Dermis microvascular lymphatic vessel endothelial cell (primary cell): ENCODE results near the gene HMGA1. TPM values are rescaled to one million over a fixed set of nuclear protein-coding genes. Genes with fewer than 3 reads are reported as not detected.

Experiments
- DNase-seq, 2 donors: peaks; one replicate each; pipeline versions ENCODE4 v3.0.0 to v3.0.0-alpha.2; 2010; ENCODE audit warnings: low read depth in 2 of 2
- total RNA-seq: library from RNA; depleted of rRNA; stranded (reverse); fragments of >200 nt; gene quantifications from 2 replicates; pipeline ENCODE4 v1.2.1, GENCODE V29; 2014

Gene HMGA1
- 45.8 and 82.8 TPM in 2 replicates for total RNA-seq

- peak; percentile 56 to 91 for DNase-seq
These were observed at the start of gene HMGA1 for GRCh38 chr6:34236443-34237315. TSS of gene HMGA1 (plus strand) at chr6:34236873. CDS start at chr6:34240781, 3,908 bp downstream.

- no peak for DNase-seq
These were observed 46.7 kb upstream of the HMGA1 start for GRCh38 chr6:34189806-34190503.

- no peak for DNase-seq
These were observed 46.1 kb upstream of the HMGA1 start for GRCh38 chr6:34190504-34191122.

GRCh38 chr6:34194772-34195171, 41.9 kb upstream of the HMGA1 start:
- DNase-seq: no peak

- no peak for DNase-seq
These were observed 41.0 kb upstream of the HMGA1 start for GRCh38 chr6:34195726-34196115.

GRCh38 chr6:34196116-34196832, 40.4 kb upstream of the HMGA1 start:
- peak; percentile 18 to 73 for DNase-seq

GRCh38 chr6:34196833-34197195, 39.9 kb upstream of the HMGA1 start:
- no peak for DNase-seq

- no peak for DNase-seq
These were observed 36.2 kb upstream of the HMGA1 start for GRCh38 chr6:34200340-34200971.

GRCh38 chr6:34201455-34202107, 35.1 kb upstream of the HMGA1 start:
- no peak for DNase-seq

- no peak for DNase-seq
These were observed 34.1 kb upstream of the HMGA1 start for GRCh38 chr6:34202329-34203201.

- DNase-seq: no peak
These were observed 32.0 kb upstream of the HMGA1 start for GRCh38 chr6:34204693-34205092.

- no peak for DNase-seq
These were observed 31.2 kb upstream of the HMGA1 start for GRCh38 chr6:34205466-34205865.

GRCh38 chr6:34205916-34206315, 30.8 kb upstream of the HMGA1 start:
- DNase-seq: no peak

GRCh38 chr6:34206726-34207125, 29.9 kb upstream of the HMGA1 start:
- DNase-seq: no peak

GRCh38 chr6:34207695-34208443, 28.8 kb upstream of the HMGA1 start:
- DNase-seq: no peak

- no peak for DNase-seq
These were observed 22.9 kb upstream of the HMGA1 start for GRCh38 chr6:34213772-34214171.

- DNase-seq: no peak
These were observed 18.0 kb upstream of the HMGA1 start for GRCh38 chr6:34218691-34219090.

GRCh38 chr6:34223381-34223955, 13.2 kb upstream of the HMGA1 start:
- no peak for DNase-seq
